ENCODE results near the gene TRIM52. TPM values are rescaled to one million over a fixed set of nuclear protein-coding genes. Genes with fewer than 3 reads are reported as not detected.

Gene TRIM52
- total and polyA plus RNA-seq, 9 of the 15 experiments (the other 6 are each of a cell fraction or from before 2014, with no cell fraction given), result 3.3 to 21.9 (median 13.5) TPM

DNA sequence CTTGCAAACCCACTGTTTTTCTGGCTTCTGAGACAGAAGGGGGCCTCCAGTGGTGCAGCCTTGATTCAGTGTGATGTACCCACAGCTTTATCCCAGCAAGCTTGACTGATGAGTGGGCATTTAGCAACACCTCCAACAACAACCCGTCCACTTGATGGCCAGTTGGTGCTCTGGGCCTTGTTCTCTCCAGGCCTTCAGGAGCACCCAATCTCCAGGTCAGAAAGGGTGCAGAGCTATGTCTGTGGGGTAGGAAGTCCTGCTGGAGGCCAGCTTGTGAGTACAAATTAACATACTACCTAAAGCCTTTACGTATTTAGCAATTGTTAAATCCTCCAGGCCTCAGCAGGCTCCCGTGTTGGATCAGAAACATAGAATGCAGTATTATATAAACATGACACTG, 10.1 kb upstream of the TRIM52 start (continued):
- TF ChIP-seq, protein P1, sequence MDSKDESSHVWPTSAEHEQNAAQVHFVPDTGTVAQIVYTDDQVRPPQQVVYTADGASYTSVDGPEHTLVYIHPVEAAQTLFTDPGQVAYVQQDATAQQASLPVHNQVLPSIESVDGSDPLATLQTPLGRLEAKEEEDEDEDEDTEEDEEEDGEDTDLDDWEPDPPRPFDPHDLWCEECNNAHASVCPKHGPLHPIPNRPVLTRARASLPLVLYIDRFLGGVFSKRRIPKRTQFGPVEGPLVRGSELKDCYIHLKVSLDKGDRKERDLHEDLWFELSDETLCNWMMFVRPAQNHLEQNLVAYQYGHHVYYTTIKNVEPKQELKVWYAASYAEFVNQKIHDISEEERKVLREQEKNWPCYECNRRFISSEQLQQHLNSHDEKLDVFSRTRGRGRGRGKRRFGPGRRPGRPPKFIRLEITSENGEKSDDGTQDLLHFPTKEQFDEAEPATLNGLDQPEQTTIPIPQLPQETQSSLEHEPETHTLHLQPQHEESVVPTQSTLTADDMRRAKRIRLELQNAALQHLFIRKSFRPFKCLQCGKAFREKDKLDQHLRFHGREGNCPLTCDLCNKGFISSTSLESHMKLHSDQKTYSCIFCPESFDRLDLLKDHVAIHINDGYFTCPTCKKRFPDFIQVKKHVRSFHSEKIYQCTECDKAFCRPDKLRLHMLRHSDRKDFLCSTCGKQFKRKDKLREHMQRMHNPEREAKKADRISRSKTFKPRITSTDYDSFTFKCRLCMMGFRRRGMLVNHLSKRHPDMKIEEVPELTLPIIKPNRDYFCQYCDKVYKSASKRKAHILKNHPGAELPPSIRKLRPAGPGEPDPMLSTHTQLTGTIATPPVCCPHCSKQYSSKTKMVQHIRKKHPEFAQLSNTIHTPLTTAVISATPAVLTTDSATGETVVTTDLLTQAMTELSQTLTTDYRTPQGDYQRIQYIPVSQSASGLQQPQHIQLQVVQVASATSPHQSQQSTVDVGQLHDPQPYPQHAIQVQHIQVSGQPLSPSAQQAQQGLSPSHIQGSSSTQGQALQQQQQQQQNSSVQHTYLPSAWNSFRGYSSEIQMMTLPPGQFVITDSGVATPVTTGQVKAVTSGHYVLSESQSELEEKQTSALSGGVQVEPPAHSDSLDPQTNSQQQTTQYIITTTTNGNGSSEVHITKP (IDR thresholded peaks at IDR 0.05; ENCODE audit: partially characterized antibody), result no peak
- TF ChIP-seq ARNT (IDR thresholded peaks at IDR 0.05) (no peak), ZBTB49 (CRISPR knock-in tag; IDR thresholded peaks at IDR 0.05; ENCODE audit: borderline replicate concordance) (no peak), SRSF7 (optimal IDR thresholded peaks at IDR 0.05; ENCODE audit: low read depth, low read length) (no peak), BHLHE40 (IDR thresholded peaks at IDR 0.05; ENCODE audit: low read length) (no peak), SFPQ (IDR thresholded peaks at IDR 0.05; ENCODE audit: low read depth, low read length) (no peak), SMARCA5 (IDR thresholded peaks at IDR 0.05) (no peak), RERE (CRISPR knock-in tag; IDR thresholded peaks at IDR 0.05; ENCODE audit: borderline replicate concordance) (no peak), ZNF76 (CRISPR knock-in tag; IDR thresholded peaks at IDR 0.05; ENCODE audit: borderline replicate concordance) (no peak), KAT8 (IDR thresholded peaks at IDR 0.05; ENCODE audit: low read depth) (no peak), ZBTB34 (CRISPR knock-in tag; IDR thresholded peaks at IDR 0.05) (no peak), ZSCAN29 (IDR thresholded peaks at IDR 0.05) (no peak), ZNF41 (CRISPR knock-in tag; conservative IDR thresholded peaks at IDR 0.05) (no peak)
